Activated naive CD4-positive, alpha-beta T cell treated with anti-CD3 and anti-CD28 coated beads for 36 hours (primary cell): Measurements from ENCODE around the gene MACROD2. TPM values are rescaled to one million over a fixed set of nuclear protein-coding genes. Genes with fewer than 3 reads are reported as not detected.

Source experiments
- CTCF ChIA-PET: fragments of 350-600 bp; sonication (Branson Sonifier 250); formaldehyde crosslinking; loops from one replicate; lab custom pipeline; 2021; ENCODE audit warnings: antibody characterized with exemption; lab: Charles Lee
- DNase-seq: peaks from one replicate; pipeline ENCODE4 v3.0.0-alpha.2; 2020
- H3K27ac Mint-ChIP-seq: one replicate; pipeline ENCODE4 v1.8.0; 2021; ENCODE audit warnings: mild to moderate bottlenecking, mixed read lengths
- H3K27me3 Mint-ChIP-seq: one replicate; pipeline ENCODE4 v1.8.0; 2021; ENCODE audit warnings: low read depth, mixed read lengths
- H3K36me3 Mint-ChIP-seq: one replicate; pipeline ENCODE4 v1.8.0; 2021; ENCODE audit warnings: low read depth, mixed read lengths
- H3K4me1 Mint-ChIP-seq: one replicate; pipeline ENCODE4 v1.8.0; 2021; ENCODE audit warnings: low read depth, mixed read lengths
- H3K4me3 Mint-ChIP-seq: one replicate; pipeline ENCODE4 v1.8.0; 2021; ENCODE audit warnings: mild to moderate bottlenecking, moderate library complexity, mixed read lengths
- H3K9me3 Mint-ChIP-seq: one replicate; pipeline ENCODE4 v1.8.0; 2021; ENCODE audit warnings: mixed read lengths
- intact Hi-C: fragments of 100-400 bp; cut with micrococcal nuclease; formaldehyde crosslinking; loops from one replicate; pipeline ENCODE4 v1.15.1; 2023
- total RNA-seq, 2 experiments: library from RNA; stranded (reverse); gene quantifications; one replicate each; pipeline ENCODE4 v1.2.3, GENCODE V29; 2021

The MACROD2 gene
- total RNA-seq, 2 experiments from 2014 or later, result not detected

DNA sequence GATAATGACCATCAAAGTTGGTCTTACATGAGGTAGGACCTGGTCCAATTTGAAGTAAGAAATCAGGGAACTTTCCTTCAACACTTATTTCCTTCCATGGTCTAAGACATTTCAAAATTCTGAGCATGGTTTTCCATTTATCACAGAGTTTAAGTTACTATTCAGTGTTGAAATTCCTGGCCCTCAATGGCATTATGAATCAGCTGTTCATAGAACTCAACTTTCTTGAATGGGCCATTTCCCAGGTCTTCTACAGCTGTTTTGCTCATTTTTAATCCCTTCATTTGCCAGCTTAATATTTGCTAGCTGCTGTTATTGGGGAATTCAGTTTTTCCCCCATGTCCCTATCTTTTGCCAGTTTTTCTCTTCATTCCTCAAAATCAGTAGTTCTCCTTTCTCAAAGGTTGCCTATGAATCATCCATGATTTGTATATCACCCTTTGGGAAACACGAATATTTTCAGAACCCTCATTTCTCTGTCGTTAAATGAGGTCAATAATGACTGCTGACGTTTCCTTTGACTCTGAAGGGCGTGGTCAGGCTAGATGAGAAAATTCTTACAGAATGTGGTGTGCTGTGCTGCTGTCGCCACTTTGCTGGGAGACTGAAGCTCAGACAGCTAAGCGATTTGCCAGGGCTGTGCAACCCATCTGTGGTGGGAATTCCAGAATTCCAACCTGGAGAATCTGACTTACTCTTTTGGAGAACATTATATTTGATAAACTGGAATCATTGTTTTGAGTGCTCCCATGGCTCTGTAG lies 558.6 kb downstream of the MACROD2 start:
- Mint-ChIP-seq H3K27me3 (no peaks in the 10 kb centered on the region), H3K4me1 (no peaks in the 10 kb centered on the region), H3K27ac (no peak overlapping the region), H3K36me3 (no peaks in the 10 kb centered on the region), H3K9me3 (no peaks in the 10 kb centered on the region), H3K4me3 (no peak overlapping the region)
- intact Hi-C loops, result no loop called here
- CTCF ChIA-PET, result interaction anchor here (0.6 kb wide), 1 partner anchor 309 kb away, joined by 4 read pairs; no protein-coding TSS in a partner anchor
- no peak for DNase-seq

DNA sequence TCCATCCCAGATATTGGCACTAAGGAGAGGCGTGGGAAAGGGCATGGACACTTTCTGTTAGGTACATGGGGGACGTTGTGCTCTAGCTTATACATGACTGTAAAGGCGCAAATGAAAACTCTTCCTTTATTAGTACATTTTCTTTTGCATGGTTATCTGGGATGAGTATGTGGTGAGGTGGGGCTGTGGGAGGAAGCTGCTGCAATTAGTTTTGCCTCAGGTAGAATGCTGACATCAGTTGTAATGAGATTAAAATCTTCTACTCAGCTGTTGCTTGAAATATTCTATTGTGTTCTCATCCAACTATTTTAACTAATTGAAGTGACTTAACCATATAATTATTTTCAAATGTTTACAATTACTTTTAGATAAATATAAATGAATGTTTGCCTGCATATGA lies 560.4 kb downstream of the MACROD2 start:
- DNase-seq, result no peak
- Mint-ChIP-seq H3K27ac (no peak overlapping the region), H3K36me3 (no peaks in the 10 kb centered on the region), H3K9me3 (no peaks in the 10 kb centered on the region), H3K27me3 (no peaks in the 10 kb centered on the region), H3K4me1 (no peaks in the 10 kb centered on the region), H3K4me3 (no peak overlapping the region)
- CTCF ChIA-PET, result no interaction called here
- intact Hi-C loops, result no loop called here

DNA sequence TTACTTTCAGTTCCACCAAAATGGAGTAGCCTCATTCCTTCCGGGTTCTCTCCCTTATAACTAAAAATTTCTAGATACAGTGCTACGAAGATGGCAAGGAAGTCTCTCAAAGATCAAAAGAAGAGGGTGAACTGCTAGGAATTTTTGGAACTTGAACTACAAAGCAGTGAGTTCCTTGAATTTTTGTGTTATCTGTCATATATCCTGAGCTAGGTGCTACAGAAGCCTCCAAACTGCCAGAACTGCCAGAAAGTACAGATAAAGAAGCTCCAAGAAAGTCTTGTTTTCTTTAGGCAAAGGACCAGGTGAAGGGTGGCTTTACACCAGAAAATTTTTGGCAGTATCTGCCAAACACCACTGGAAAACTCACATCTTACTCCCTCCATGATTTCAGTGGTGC lies 560.9 kb downstream of the MACROD2 start:
- no peaks in the 10 kb centered on the region for H3K36me3 Mint-ChIP-seq
- H3K4me3 Mint-ChIP-seq, result no peak overlapping the region
- intact Hi-C loops, result no loop called here
- DNase-seq, result no peak
- CTCF ChIA-PET, result interaction anchor here (0.6 kb wide), 1 partner anchor 62 kb away, joined by 3 read pairs; no protein-coding TSS in a partner anchor
- no peaks in the 10 kb centered on the region for H3K27me3 Mint-ChIP-seq
- no peaks in the 10 kb centered on the region for H3K9me3 Mint-ChIP-seq
- no peaks in the 10 kb centered on the region for H3K4me1 Mint-ChIP-seq
- H3K27ac Mint-ChIP-seq, result no peak overlapping the region

DNA sequence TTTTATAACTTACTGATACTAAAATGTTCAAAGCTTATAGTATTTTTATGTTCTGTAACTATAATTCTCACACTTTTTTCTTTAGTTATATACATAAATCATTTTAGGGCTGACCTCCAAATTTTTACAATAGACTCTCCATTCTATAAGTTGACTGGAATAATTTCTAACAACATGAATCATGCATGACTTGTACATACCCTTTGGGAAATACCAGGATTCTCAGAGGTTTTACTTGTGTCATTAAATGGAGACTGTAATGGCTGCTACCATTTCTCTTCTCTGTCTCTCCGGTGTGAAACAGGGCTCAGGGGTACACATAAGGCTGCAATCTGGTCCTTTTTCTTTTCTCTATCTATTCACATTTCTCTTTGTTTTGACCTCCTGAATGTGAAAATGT lies 564.3 kb downstream of the MACROD2 start:
- H3K27me3 Mint-ChIP-seq, result no peaks in the 10 kb centered on the region
- peaks cover 2% of the 10 kb centered on the region for H3K9me3 Mint-ChIP-seq
- no peak overlapping the region for H3K27ac Mint-ChIP-seq
- no peaks in the 10 kb centered on the region for H3K36me3 Mint-ChIP-seq
- intact Hi-C loops, result no loop called here
- no peak for DNase-seq
- CTCF ChIA-PET, result no interaction called here
- no peaks in the 10 kb centered on the region for H3K4me1 Mint-ChIP-seq
- no peak overlapping the region for H3K4me3 Mint-ChIP-seq

DNA sequence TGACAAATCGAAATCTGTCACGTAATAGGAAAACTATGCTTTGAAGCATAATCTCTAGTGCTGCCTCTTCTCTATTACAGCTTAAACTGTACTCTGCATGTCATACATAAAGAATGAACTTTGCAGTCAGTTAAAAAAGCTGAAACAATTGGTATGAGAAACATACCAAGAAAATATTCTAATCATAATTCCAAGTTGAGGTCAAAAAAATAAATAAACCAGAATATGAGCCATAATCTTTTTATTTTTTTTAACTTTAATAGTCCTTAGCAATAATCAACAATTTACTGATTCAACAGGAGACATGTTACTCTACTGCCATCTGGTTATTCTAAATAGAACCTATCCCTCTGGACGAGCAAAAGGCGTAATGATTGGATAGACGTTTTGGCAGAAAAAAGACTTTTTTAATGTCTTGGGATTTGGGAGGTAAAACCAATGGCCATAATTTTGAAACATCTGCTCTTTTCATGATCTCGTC lies 566.5 kb downstream of the MACROD2 start:
- no peaks in the 10 kb centered on the region for H3K27me3 Mint-ChIP-seq
- H3K4me3 Mint-ChIP-seq, result no peak overlapping the region
- CTCF ChIA-PET, result no interaction called here
- peaks cover 9% of the 10 kb centered on the region for H3K9me3 Mint-ChIP-seq
- no peak overlapping the region for H3K27ac Mint-ChIP-seq
- DNase-seq, result no peak
- H3K36me3 Mint-ChIP-seq, result no peaks in the 10 kb centered on the region
- intact Hi-C loops, result no loop called here
- no peaks in the 10 kb centered on the region for H3K4me1 Mint-ChIP-seq

DNA sequence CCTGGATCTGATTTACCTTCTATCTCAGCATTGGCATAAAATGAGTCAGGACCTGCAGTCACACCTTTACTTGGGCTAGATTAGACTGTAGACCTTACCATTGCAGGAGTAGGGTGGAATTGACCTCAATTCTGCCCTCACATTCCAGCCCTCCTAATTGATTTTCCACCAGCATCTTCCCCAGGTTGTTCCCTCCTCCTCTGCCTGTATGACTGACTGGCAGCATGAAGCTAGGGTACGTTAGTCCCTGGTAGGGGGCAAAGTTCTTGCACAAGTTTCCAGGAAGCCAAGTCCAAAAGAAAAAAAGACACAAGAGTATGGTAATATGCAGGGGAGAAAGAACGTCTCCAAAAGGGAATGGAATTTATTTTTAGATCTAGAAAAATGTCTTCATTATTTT lies 567.7 kb downstream of the MACROD2 start:
- Mint-ChIP-seq H3K27ac (no peak overlapping the region), H3K9me3 (peaks cover 9% of the 10 kb centered on the region), H3K4me1 (no peaks in the 10 kb centered on the region), H3K36me3 (no peaks in the 10 kb centered on the region), H3K4me3 (no peak overlapping the region), H3K27me3 (no peaks in the 10 kb centered on the region)
- intact Hi-C loops, result no loop called here
- CTCF ChIA-PET, result no interaction called here
- no peak for DNase-seq

DNA sequence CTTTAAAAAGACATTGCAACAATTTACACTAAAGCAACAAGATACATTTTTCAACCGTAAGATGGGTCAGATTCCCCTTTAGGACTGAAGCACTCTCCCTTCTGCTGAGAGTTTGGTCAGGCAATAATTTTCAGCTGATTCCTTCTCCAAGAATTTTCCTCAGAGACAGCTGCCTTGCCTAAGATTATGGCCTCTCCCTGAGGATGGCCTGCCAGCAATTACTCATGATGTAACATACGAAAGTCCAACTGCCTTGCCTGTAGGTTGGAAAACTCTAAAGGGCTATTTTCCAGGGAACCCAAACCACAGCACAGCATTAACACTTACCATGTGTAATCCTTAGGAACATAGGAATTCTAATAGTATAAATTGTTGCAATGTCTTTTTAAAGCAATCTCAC lies 571.2 kb downstream of the MACROD2 start:
- Mint-ChIP-seq H3K4me1 (no peaks in the 10 kb centered on the region), H3K36me3 (no peaks in the 10 kb centered on the region), H3K27me3 (no peaks in the 10 kb centered on the region), H3K27ac (no peak overlapping the region), H3K4me3 (no peak overlapping the region), H3K9me3 (peaks cover 13% of the 10 kb centered on the region)
- CTCF ChIA-PET, result no interaction called here
- intact Hi-C loops, result no loop called here
- DNase-seq, result no peak

DNA sequence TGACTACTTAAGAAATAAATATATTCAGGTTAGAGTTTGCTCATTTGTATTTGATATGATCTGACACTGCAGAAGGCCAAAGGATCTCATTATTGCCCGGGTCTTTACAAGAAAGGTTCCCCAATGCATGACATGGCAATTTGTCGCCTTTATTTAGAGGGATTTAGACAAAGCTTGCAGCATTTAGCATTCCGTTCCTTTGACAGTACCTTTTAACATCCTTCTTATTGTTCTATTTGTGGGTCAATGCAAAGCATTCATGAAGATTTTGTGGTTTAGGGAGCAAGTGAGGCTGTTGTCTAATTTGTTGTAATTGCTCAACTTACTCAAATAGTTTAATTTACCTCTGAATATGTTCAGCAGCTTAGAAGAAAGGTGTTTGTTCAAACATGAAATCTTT lies 572.9 kb downstream of the MACROD2 start:
- Mint-ChIP-seq H3K4me3 (no peak overlapping the region), H3K9me3 (peaks cover 14% of the 10 kb centered on the region), H3K4me1 (no peaks in the 10 kb centered on the region), H3K27me3 (no peaks in the 10 kb centered on the region), H3K27ac (no peak overlapping the region), H3K36me3 (no peaks in the 10 kb centered on the region)
- CTCF ChIA-PET, result no interaction called here
- DNase-seq, result no peak
- intact Hi-C loops, result no loop called here

DNA sequence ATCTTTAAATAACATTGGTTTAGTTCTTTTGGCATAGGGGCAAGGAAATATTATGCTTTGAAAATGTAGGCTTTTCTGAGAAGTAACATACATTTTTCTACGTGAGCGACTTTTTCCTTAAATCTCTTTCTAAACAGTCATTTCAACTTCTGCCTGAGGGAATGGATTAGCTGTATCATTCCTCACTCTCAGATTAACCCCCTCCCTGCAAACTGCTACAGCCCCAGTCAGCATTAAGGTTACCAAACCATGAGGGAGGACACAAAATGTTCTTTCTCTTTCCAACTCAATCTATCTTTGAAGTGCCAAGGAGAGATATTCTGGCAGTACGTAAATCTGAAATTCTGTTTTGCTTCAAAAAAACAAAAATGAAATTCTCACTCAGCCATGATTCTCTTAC lies 573.4 kb downstream of the MACROD2 start:
- Mint-ChIP-seq H3K27me3 (no peaks in the 10 kb centered on the region), H3K4me3 (no peak overlapping the region), H3K27ac (no peak overlapping the region), H3K4me1 (no peaks in the 10 kb centered on the region), H3K36me3 (no peaks in the 10 kb centered on the region), H3K9me3 (peaks cover 14% of the 10 kb centered on the region)
- DNase-seq, result no peak
- intact Hi-C loops, result no loop called here
- CTCF ChIA-PET, result no interaction called here

DNA sequence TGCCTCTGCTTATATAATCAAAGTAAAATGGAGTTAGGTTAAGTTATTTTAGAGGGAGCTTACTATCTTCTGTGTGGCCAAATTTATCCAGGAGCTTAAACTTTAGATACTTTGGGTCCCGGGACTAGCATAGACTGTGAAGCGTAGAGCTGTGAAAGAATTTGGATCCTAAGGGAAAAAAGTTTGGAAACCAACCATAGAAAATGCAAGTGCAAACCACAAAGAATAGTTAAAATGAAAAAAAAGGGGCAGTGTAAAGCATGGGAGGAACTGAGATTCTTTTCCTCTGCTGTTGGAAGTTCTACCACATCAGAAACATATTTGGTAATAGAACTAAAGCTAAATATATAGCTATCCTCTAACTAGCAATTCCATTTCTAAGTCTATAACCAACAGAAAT lies 574.3 kb downstream of the MACROD2 start:
- intact Hi-C loops, result no loop called here
- Mint-ChIP-seq H3K27ac (no peak overlapping the region), H3K4me1 (no peaks in the 10 kb centered on the region), H3K36me3 (no peaks in the 10 kb centered on the region), H3K4me3 (no peak overlapping the region), H3K9me3 (peaks cover 14% of the 10 kb centered on the region), H3K27me3 (no peaks in the 10 kb centered on the region)
- no peak for DNase-seq
- CTCF ChIA-PET, result no interaction called here

DNA sequence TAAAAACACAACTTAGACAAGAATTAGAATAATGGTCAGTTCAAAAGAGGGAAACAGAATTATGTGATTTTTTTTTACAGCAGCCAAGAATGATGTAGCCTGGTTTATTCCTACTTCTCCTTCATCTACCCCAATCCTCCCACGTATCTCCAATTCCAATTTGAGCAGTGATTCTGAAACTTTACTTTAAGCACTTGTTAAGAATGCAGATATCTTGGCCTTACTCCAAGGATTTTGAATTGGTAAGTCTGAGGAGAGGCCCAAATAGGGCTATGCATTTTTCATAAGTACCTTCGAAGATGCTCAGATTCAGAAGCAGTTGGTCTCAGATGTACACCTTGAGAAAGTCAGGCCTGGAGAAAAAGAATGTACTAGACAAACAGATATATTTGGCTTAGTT lies 575.5 kb downstream of the MACROD2 start:
- Mint-ChIP-seq H3K4me1 (no peaks in the 10 kb centered on the region), H3K9me3 (peaks cover 11% of the 10 kb centered on the region), H3K36me3 (no peaks in the 10 kb centered on the region), H3K4me3 (no peak overlapping the region), H3K27me3 (no peaks in the 10 kb centered on the region), H3K27ac (no peak overlapping the region)
- intact Hi-C loops, result no loop called here
- no peak for DNase-seq
- CTCF ChIA-PET, result no interaction called here

DNA sequence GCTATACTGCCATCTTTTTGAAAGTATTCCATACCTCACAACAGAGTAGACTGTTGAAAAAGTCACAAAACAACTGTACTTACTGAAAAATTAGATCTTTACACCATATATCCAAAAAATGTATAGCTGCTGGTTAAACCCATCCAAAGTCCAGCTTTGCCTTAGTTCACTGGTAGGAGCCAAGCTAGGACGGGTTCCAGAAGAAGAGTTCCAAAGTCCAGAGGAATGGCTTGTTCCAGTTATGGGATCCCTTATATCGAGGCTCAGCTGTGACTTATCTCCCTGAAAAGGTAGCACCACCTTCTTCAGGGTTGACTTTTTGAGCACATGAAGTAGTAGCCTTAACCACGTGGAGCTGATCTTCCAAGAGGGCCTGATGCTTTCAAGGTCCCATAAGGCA lies 578.4 kb downstream of the MACROD2 start:
- Mint-ChIP-seq H3K4me1 (no peaks in the 10 kb centered on the region), H3K36me3 (no peaks in the 10 kb centered on the region), H3K9me3 (peaks cover 6% of the 10 kb centered on the region), H3K27ac (no peak overlapping the region), H3K27me3 (no peaks in the 10 kb centered on the region), H3K4me3 (no peak overlapping the region)
- CTCF ChIA-PET, result no interaction called here
- intact Hi-C loops, result no loop called here
- DNase-seq, result no peak

DNA sequence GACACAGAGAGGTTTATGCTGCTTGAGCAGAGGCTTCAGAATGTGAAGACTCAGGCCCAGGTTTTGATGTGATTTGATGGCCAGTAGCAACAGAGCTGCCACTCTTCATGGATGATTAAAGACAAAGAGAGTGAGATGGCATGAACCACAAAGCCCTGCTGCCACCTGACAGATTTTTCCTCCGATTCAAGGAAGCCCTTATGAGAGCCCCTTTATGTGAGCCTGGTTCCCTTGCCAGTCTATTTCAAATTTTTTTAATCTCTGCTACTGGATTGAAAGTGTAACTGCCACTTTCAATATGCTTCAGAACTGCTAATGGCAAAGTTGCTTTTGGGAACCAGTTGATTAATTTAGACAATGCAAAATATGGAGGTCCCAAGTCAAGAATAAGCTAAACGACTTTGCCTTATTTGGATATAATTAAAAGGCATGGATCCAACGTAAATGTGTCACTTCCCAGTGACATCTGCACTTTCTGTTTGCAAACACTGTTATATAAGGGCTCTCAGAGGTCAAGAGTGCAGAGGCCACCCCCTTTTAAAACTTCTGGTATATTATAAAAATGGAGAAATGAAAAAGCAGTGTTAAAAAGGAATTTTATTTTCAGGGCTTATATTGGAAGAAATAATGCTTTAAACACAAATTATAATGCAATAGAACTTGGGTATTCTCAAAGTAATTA lies 581.0 kb downstream of the MACROD2 start:
- no peaks in the 10 kb centered on the region for H3K36me3 Mint-ChIP-seq
- H3K27ac Mint-ChIP-seq, result no peak overlapping the region
- CTCF ChIA-PET, result interaction anchor here (0.7 kb wide), 1 partner anchor 379 kb away, joined by 3 read pairs; no protein-coding TSS in a partner anchor
- no peaks in the 10 kb centered on the region for H3K27me3 Mint-ChIP-seq
- intact Hi-C loops, result no loop called here
- DNase-seq, result no peak
- no peaks in the 10 kb centered on the region for H3K4me1 Mint-ChIP-seq
- no peak overlapping the region for H3K4me3 Mint-ChIP-seq
- H3K9me3 Mint-ChIP-seq, result peaks cover 4% of the 10 kb centered on the region
